Brain pericyte (primary cell): ENCODE results near the gene HASPIN.

Experiments used
- DNase-seq: peaks from one replicate; pipeline ENCODE4 v3.0.0-alpha.2; 2012; ENCODE audit warnings: low read depth, low spot score

HASPIN gene

DNA sequence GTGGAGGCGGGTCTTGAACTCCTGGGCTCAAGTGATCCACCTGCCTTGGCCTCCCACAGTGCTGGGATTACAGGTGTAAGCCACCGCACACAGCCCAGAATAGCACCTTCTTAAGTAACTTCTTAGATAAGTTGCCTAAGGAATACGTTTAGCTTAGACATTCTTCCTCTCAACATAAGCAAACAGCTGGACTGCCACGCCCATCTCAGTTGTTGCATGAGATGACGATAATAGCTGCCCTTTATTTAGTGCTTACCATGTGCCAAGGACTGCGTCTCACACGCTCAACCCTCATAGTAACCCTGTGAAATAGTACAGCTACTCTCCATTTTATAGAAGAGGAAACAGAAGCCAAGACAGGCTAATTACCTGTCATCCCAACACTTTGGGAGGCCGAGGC is 11.8 kb downstream of the HASPIN start:
- no peak for DNase-seq

GRCh38 chr17:3738562-3739295 is 15.0 kb downstream of the HASPIN start:
- no peak for DNase-seq

- no peak for DNase-seq
Observed at GRCh38 chr17:3739422-3740124, 15.9 kb downstream of the HASPIN start.

GRCh38 chr17:3740611-3741073 is 16.9 kb downstream of the HASPIN start:
- DNase-seq: no peak

DNA sequence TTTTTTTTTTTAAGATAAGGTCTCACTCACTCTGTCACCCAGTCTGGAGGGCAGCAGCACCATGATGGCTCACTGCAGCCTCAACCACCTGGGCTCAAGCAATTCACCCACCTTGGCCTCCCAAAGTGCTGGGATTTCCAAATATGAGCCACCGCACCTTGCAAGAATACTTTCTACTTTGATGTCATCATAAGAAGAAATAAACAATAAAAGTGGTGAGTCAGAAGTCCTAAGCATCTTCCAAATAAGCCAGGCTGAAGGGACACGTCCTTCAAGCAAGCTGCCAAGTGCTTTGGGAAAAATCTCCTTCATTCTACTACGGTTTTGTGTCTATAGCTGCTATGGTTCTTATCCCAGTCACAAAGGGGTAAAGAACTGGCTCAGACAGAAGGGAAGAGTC is 20.3 kb downstream of the HASPIN start:
- DNase-seq: no peak

- no peak for DNase-seq
Observed at GRCh38 chr17:3745071-3745470, 21.4 kb downstream of the HASPIN start.

GRCh38 chr17:3747805-3748204 is 24.1 kb downstream of the HASPIN start:
- DNase-seq: no peak

DNA sequence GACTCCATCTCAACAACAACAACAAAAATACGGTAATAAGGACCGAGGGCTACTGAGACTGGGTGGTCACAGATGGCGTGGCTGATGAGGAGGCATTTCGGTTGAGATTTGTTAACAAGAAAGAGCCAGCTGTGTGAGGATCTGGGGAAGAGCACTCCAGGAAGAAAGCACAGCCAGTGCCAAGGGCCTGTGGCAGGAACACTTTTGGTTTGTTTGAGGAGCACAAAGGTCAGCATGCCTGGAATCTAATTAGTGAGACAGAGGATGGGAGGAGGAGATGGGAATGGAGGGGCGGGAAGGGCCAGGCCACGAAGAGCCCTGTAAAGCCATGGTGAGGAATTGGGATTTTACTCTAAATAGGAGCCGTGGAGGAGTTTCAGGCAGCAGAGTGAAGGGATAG is 24.9 kb downstream of the HASPIN start:
- DNase-seq: no peak

DNA sequence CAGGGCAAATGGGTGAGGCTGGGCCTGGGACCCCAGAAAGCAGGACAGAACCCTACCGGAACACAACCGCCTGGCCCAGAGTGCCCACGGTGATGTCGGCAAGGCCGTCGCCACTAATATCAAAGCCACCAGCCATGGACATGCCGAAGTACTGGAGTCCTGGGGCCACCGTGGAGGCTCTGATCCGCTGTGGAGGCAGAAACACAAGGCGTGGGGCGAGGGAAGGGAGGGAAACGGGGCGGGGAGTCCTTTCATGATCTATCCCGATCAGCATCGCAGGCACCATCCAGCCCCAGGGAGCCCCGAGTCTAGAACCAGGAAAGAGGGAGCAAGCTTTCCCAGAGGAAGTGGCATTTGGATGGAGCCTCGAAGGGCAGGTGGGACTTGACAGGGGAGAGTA is 26.6 kb downstream of the HASPIN start:
- no peak for DNase-seq

DNA sequence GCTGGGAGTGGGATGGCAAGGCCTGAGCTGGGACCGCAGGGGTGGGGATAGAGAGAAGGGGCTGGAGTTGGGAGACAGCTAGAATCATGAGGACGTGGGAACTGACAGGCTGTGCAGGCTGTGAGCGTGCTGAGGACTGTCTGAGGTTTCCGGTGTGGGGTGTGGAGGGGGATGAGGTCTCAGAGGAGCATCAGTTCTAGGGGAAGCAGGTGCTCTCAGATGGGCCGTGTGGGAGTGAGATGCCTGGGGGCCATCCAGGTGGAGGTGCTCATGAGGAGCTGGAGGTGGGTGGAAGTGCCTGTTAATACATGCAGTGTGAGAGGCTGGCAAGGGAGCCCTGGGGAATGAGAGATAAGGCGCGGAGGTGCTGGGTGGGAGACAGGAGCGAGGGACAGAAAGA is 27.2 kb downstream of the HASPIN start:
- no peak for DNase-seq

DNA sequence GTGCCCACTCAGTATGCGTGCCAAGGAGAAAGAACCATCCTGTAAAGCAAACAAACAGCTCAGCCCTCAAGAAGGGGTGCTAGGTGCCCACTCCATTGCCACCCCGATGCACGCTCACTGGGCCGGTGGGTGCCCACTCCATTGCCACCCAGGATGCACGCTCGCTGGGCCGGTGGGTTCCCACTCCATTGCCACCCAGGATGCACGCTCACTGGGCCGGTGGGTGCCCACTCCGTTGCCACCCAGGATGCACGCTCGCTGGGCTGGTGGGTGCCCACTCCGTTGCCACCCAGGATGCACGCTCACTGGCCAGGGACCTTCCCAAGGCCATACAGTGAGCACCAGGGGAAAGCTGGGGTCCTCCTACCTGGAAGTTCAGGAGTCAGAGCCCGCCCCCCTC is 28.1 kb downstream of the HASPIN start:
- no peak for DNase-seq

GRCh38 chr17:3753624-3754023 is 29.9 kb downstream of the HASPIN start:
- no peak for DNase-seq

GRCh38 chr17:3754066-3754457 is 30.4 kb downstream of the HASPIN start:
- DNase-seq: no peak

DNA sequence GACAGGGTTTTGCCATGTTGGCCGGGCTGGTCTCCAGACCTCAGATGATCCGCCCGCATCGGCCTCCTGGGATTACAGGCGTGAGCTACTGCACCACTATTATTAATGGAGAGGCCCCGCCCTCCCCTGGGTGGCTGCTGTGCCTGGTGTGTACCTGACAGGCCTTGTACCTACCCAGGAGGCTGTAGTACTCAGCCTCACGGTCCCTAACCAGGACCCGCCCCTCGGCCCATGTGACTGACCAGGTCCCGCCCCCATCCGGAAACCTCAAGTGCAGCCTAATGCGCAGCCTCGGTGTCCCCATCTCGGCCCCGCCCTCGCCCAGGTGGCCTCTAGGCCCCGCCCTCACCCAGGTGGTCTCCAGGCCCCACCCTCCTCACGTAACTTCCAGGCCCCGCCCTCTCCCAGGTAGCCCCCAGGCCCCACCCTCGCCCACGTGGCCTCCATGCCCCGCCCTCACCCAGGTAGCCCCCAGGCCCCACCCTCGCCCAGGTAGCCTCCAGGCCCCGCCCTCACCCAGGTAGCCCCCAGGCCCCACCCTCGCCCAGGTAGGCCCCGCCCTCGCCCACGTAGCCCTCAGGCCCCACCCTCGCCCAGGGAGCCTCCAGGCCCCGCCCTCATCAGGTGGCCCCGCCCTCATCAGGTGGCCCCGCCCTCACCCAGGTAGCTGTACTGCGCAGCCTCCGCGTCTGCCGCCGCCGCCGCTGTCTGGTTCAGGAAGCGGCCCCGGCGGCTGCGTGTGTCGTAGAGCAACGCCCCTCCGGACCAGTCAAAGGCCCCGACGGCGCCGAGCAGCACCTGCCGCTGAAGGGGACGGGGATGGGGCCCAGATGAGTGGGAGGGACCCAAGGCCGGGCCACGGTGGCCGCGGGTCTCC is 31.0 kb downstream of the HASPIN start:
- DNase-seq: no peak

DNA sequence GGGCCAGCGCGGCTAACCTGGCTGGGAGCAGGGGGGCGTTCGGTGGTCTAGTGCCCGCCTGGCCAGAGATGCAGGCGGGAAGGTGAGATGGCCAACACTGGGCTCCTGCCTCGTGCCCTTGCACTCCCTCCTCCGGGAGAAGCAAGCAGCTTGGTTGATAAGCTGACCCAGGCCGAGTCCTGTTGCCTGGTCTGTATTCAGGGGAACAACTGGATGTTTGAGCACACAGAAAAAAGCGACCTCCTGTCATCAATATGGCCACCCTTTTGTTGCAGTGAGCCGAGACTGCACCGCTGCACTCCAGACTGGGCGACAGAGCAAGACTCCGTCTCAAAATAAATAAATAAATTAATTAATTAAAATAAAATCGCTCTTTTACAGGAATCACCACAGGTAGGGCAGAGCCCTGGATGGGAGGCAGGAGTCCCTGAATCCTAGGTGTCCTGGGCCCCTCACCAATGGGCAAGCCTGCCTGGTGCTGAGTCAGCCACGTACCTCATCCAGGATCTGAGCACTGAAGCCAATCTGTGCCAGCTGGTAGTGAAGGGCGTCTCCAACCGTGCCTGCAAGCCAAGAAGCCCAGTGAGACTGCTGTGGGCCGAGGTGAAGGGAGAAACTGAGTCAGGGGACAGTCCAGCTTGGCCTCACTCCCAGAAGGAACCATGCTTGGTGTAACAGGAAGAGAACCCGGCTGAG is 31.8 kb downstream of the HASPIN start:
- no peak for DNase-seq

GRCh38 chr17:3759597-3760216 is 36.0 kb downstream of the HASPIN start:
- DNase-seq: no peak

DNA sequence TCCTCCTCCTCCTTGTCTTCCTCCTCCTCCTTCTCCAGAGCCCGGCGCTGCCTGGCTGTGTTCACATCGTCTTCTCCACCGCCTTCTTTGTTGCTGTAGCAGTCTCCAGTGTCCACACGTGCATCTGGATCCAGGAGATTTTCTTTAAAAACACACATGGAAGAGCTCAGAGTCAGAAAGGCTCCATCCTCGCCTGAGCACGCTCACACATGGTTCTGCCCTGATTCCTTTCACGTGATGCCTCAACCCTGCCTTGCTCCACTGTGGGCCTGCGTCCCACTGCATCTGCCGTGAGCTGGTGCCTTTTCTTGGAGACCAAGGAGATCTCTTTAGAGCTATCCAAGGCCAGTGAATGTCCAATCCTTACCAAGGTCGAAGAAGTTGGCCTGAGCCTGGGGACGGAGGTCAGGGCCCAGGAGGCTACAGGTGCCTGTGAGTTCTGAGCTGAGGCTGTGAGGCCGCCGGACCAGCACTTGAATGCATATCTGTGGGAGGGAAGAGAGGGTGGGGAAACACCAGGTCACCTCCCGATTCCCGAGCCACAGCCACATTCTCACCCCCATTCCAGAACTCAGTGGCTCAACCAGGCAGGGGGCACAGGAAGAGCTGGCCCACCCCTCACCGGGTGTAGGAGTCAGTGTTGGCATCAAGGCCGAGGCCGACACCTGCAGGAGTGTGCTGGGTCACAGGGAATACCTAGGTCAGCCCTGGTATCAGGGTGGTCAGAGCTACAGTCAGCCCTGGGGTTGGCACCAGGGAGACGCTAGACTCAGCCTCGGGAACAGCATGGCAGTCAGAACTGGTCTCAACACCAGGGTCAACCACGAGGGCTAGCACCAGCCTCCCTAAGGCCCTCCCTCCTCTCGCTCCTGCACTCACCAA is 37.6 kb downstream of the HASPIN start:
- no peak for DNase-seq

- no peak for DNase-seq
Observed at GRCh38 chr17:3761918-3762380, 38.2 kb downstream of the HASPIN start.

DNA sequence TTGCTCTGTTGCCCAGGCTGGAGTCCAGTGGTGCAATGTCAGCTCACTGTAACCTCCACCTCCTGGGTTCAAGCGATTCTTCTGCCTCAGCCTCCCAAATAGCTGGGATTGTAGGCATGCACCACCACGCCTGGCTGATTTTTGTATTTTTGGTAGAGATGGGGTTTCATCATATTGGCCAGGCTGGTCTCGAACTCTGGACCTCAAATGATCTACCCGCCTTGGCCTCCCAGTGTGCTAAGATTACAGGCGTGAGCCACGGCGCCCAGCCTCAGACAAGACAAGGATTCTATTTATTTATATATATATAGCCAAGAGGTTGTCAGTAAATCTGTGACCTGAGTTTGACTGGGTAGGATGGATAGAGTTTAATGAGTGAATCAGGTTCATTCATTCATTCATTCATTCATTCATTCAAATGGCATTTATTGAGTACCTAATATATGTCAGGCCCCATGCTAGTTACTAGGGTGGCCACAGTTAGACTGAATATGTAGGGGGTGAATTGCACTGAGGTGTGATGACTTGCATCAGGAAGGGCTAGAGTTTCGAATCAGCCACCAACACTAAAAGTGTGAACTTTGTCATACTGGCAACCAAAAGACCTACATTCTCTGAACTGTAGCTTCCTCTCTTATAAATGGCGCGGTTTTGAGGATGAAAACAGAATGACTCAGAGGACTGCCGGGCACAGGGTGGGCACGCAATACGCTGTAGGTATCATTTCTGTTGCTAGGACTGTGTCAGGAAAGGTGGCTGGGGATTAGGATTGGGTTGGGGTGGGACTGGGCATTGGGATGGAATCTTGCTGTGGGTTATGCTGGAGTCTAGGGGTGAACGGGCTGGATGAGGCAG is 39.4 kb downstream of the HASPIN start:
- no peak for DNase-seq
